ENCODE data around the gene PEX6. TPM values are rescaled to one million over a fixed set of nuclear protein-coding genes. Genes with fewer than 3 reads are reported as not detected.

Gene PEX6
- total RNA-seq (10 to 100 TPM; 17.9 to 22.9 TPM), polyA plus RNA-seq (1 to 10 TPM; 8.8 to 9.6 TPM)
- long read RNA-seq, donor 1, partial matches to known transcripts: 0 of 3 reads
- long read RNA-seq, donor 1, other reads (novel, unspliced or antisense): 0 of 3 reads
- long read RNA-seq, donor 2, partial matches to known transcripts: 0 of 1 reads
- long read RNA-seq, donor 2, other reads (novel, unspliced or antisense): 0 of 1 reads
- long read RNA-seq, donor 3, partial matches to known transcripts: 0 of 2 reads
- long read RNA-seq, donor 3, other reads (novel, unspliced or antisense): 0 of 2 reads
- long read RNA-seq, donor 4, partial matches to known transcripts: 0 of 1 reads
- long read RNA-seq, donor 4, other reads (novel, unspliced or antisense): 0 of 1 reads
- long read RNA-seq, donor 5, partial matches to known transcripts: 0 of 1 reads
- long read RNA-seq, donor 5, other reads (novel, unspliced or antisense): 0 of 1 reads

- Histone ChIP-seq H3K4me3 (peak within 1 kb of the TSS; percentile 92), H3K4me1 (ENCODE audit: control insufficient read depth in 5 of 5, insufficient read depth in 5 of 5, low read length in 5 of 5) (peaks cover 6 to 24% (median 12%) of the 10 kb centered on the region in 5 donors), H3K36me3 (ENCODE audit: control insufficient read depth in 4 of 4, insufficient read depth in 4 of 4, low read length in 4 of 4) (peaks cover 0 to 2% (median 0%) of the 10 kb centered on the region in 4 donors), H3K9me3 (ENCODE audit: control insufficient read depth in 4 of 4, insufficient read depth in 3 of 4, low read length in 3 of 4) (no peaks in the 10 kb centered on the region), H3K9ac (ENCODE audit: insufficient read depth in 1 of 2, low read length in 2 of 2) (peak within 1 kb of the TSS; percentile 73 to 79), H3K27me3 (ENCODE audit: control insufficient read depth in 3 of 3, insufficient read depth in 3 of 3, low read length in 2 of 3) (no peaks in the 10 kb centered on the region), H3K27ac (ENCODE audit: low read depth in 1 of 2, low read length in 1 of 2) (peak within 1 kb of the TSS; percentile 85 to 95)
- peak; percentile 95 for ATAC-seq (ENCODE audit: insufficient read depth, low FRiP score)
- WGBS, 2 donors: 0% methylated on average over 49 to 59 of the region's 59 CpGs
- peak; percentile 90 to 93 (median 92) for DNase-seq
- TF ChIP-seq, protein P1, sequence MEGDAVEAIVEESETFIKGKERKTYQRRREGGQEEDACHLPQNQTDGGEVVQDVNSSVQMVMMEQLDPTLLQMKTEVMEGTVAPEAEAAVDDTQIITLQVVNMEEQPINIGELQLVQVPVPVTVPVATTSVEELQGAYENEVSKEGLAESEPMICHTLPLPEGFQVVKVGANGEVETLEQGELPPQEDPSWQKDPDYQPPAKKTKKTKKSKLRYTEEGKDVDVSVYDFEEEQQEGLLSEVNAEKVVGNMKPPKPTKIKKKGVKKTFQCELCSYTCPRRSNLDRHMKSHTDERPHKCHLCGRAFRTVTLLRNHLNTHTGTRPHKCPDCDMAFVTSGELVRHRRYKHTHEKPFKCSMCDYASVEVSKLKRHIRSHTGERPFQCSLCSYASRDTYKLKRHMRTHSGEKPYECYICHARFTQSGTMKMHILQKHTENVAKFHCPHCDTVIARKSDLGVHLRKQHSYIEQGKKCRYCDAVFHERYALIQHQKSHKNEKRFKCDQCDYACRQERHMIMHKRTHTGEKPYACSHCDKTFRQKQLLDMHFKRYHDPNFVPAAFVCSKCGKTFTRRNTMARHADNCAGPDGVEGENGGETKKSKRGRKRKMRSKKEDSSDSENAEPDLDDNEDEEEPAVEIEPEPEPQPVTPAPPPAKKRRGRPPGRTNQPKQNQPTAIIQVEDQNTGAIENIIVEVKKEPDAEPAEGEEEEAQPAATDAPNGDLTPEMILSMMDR (IDR thresholded peaks at IDR 0.05; ENCODE audit: control extremely low read depth, extremely low read depth): no peak
Measured at GRCh38 chr6:42978839-42979522, at the start of gene PEX6. Gene PEX6 (minus strand): TSS chr6:42979181. CDS start chr6:42979150, 31 bp downstream.

DNA sequence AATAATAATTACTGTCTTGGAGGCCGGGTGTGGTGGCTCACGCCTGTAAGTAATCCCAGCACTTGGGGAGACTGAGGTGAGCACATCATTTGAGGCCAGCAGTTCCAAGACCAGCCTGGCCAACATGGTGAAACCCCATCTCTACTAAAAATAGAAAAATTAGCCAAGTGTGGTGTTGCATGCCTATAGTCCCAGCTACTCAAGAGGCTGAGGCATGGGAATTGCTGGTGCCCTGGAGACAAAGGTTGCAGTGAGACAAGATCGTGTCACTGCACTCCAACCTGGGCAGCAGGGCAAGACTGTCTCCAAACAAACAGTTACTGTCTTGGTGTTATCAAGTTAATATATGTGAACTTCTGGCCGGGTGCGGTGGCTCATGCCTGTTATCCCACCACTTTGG lies 47.4 kb upstream of the PEX6 start:
- H3K9me3 ChIP-seq (ENCODE audit: control insufficient read depth in 4 of 4, insufficient read depth in 3 of 4, low read length in 3 of 4): no peaks in the 10 kb centered on the region
- H3K4me3 ChIP-seq: no peak overlapping the region
- WGBS, 2 donors: 97% methylated on average over 5 of the region's 5 CpGs
- DNase-seq: no peak
- no peak for ATAC-seq (ENCODE audit: insufficient read depth, low FRiP score)
- H3K4me1 ChIP-seq (ENCODE audit: control insufficient read depth in 5 of 5, insufficient read depth in 5 of 5, low read length in 5 of 5): peaks cover 0 to 4% (median 0%) of the 10 kb centered on the region in 5 donors
- no peaks in the 10 kb centered on the region for H3K27me3 ChIP-seq (ENCODE audit: control insufficient read depth in 3 of 3, insufficient read depth in 3 of 3, low read length in 2 of 3)
- H3K9ac ChIP-seq (ENCODE audit: insufficient read depth in 1 of 2, low read length in 2 of 2): no peak overlapping the region
- peaks cover 19 to 41% (median 39%) of the 10 kb centered on the region in 4 donors for H3K36me3 ChIP-seq (ENCODE audit: control insufficient read depth in 4 of 4, insufficient read depth in 4 of 4, low read length in 4 of 4)
- TF ChIP-seq, protein P1 (IDR thresholded peaks at IDR 0.05; ENCODE audit: control extremely low read depth, extremely low read depth): no peak
- H3K27ac ChIP-seq (ENCODE audit: low read depth in 1 of 2, low read length in 1 of 2): no peak overlapping the region

DNA sequence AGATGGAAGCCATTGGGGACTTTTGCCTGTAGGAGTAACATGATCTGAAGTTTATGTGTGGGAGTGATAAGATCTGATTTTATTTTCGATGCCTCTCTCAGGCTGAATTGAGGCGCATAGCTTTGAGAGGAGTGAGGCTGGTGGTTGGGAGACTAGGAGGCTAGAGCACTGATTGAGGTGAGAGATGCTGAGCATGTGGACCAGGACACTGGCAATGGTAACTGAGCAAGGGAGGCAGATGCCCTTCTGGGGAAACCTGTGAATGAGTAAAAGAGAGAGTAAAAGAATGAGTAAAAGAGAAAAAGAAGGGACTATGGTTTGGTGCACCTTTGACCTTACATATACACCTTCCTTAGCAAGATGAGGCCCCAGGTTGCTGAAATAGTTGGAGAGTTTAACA lies 45.5 kb upstream of the PEX6 start:
- Histone ChIP-seq H3K27ac (ENCODE audit: low read depth in 1 of 2, low read length in 1 of 2) (no peak overlapping the region), H3K4me1 (ENCODE audit: control insufficient read depth in 5 of 5, insufficient read depth in 5 of 5, low read length in 5 of 5) (peaks cover 0 to 14% (median 9%) of the 10 kb centered on the region in 5 donors), H3K9ac (ENCODE audit: insufficient read depth in 1 of 2, low read length in 2 of 2) (peak overlapping the region in 1 of 2 donors; percentile 7), H3K4me3 (no peak overlapping the region), H3K9me3 (ENCODE audit: control insufficient read depth in 4 of 4, insufficient read depth in 3 of 4, low read length in 3 of 4) (no peaks in the 10 kb centered on the region), H3K27me3 (ENCODE audit: control insufficient read depth in 3 of 3, insufficient read depth in 3 of 3, low read length in 2 of 3) (no peaks in the 10 kb centered on the region), H3K36me3 (ENCODE audit: control insufficient read depth in 4 of 4, insufficient read depth in 4 of 4, low read length in 4 of 4) (peaks cover 18 to 46% (median 34%) of the 10 kb centered on the region in 4 donors)
- TF ChIP-seq, protein P1 (IDR thresholded peaks at IDR 0.05; ENCODE audit: control extremely low read depth, extremely low read depth): no peak
- ATAC-seq (ENCODE audit: insufficient read depth, low FRiP score) (no peak), DNase-seq (no peak)
- 91 to 100% methylated on average over 2 of the region's 2 CpGs for WGBS, 2 donors
